OCI-LY7 (cell line): ENCODE measurements around the gene SARS2.

Experiments used
- EZH2phosphoT487 ChIP-seq: fragments of 200-600 bp; sonication (generic); IDR thresholded peaks from 2 replicates; pipeline ENCODE4 v1.6.1; 2018; ENCODE audit warnings: low read depth, borderline replicate concordance, mild to moderate bottlenecking, mixed run types, antibody characterized with exemption, low read length, moderate library complexity, mixed read lengths
- TF ChIP-seq, protein P1 (sequence below): fragments of 200-600 bp; sonication (generic); conservative IDR thresholded peaks from 2 replicates; pipeline ENCODE4 v1.5.1; 2014; ENCODE audit warnings: mild to moderate bottlenecking, antibody characterized with exemption, low read length, moderate library complexity, mixed read lengths

DNA sequence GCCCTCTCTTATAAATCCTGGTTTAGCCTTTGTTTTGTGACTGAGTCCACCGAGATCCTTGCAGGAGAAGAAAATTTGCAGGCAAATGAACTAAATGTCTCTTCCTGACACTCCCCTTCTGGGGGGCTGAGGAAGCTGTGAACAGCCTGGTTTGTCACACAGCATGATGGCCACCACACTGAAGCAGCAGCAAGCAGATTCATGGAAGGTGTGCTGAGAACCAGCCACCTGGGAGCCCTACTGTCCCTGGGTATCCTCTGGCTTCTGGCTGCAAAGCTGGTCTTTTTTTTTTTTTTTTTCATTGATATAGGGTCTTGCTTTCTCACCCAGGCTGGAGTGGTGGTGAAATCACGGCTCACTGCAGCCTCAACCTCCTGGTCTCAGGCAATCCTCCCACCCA lies 11.4 kb upstream of the SARS2 start:
- TF ChIP-seq, protein P1, sequence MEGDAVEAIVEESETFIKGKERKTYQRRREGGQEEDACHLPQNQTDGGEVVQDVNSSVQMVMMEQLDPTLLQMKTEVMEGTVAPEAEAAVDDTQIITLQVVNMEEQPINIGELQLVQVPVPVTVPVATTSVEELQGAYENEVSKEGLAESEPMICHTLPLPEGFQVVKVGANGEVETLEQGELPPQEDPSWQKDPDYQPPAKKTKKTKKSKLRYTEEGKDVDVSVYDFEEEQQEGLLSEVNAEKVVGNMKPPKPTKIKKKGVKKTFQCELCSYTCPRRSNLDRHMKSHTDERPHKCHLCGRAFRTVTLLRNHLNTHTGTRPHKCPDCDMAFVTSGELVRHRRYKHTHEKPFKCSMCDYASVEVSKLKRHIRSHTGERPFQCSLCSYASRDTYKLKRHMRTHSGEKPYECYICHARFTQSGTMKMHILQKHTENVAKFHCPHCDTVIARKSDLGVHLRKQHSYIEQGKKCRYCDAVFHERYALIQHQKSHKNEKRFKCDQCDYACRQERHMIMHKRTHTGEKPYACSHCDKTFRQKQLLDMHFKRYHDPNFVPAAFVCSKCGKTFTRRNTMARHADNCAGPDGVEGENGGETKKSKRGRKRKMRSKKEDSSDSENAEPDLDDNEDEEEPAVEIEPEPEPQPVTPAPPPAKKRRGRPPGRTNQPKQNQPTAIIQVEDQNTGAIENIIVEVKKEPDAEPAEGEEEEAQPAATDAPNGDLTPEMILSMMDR, result no peak
- no peak for TF ChIP-seq EZH2phosphoT487
